ENCODE results near the gene SIRT7. TPM values are rescaled to one million over a fixed set of nuclear protein-coding genes. Genes with fewer than 3 reads are reported as not detected.

SIRT7 gene
- total and polyA plus RNA-seq, 12 donors: 4.2 to 49.8 (median 14.6) TPM

- TF ChIP-seq, protein P1, sequence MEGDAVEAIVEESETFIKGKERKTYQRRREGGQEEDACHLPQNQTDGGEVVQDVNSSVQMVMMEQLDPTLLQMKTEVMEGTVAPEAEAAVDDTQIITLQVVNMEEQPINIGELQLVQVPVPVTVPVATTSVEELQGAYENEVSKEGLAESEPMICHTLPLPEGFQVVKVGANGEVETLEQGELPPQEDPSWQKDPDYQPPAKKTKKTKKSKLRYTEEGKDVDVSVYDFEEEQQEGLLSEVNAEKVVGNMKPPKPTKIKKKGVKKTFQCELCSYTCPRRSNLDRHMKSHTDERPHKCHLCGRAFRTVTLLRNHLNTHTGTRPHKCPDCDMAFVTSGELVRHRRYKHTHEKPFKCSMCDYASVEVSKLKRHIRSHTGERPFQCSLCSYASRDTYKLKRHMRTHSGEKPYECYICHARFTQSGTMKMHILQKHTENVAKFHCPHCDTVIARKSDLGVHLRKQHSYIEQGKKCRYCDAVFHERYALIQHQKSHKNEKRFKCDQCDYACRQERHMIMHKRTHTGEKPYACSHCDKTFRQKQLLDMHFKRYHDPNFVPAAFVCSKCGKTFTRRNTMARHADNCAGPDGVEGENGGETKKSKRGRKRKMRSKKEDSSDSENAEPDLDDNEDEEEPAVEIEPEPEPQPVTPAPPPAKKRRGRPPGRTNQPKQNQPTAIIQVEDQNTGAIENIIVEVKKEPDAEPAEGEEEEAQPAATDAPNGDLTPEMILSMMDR (IDR thresholded peaks at IDR 0.05): no peak
- no peak for TF ChIP-seq POLR2A (IDR thresholded peaks at IDR 0.05)
- WGBS, 4 donors: 72 to 76% (median 73%) methylated on average over 16 to 21 of the region's 21 CpGs
- H3K9me3 ChIP-seq (replicated peaks in 1 of 3): no peaks in the 10 kb centered on the region
- H3K27me3 ChIP-seq: no peaks in the 10 kb centered on the region
- peak overlapping the region in 1 of 4 donors; percentile 91 for H3K4me3 ChIP-seq
- H3K27ac ChIP-seq: no peak overlapping the region
- intact Hi-C loops (cut with DNase I): no loop called here
- peaks cover 0 to 41% of the 10 kb centered on the region in 2 donors for H3K36me3 ChIP-seq (replicated peaks in 1 of 2)
- H3K4me1 ChIP-seq (replicated peaks in 1 of 2): peaks cover 13 to 31% of the 10 kb centered on the region in 2 donors
- no peak for DNase-seq
Measured at GRCh38 chr17:81916234-81917001, 1.6 kb downstream of the SIRT7 start.

- Histone ChIP-seq H3K27me3 (no peaks in the 10 kb centered on the region), H3K9me3 (replicated peaks in 1 of 3) (no peaks in the 10 kb centered on the region), H3K27ac (no peak overlapping the region), H3K4me1 (replicated peaks in 1 of 2) (peaks cover 19 to 27% of the 10 kb centered on the region in 2 donors), H3K36me3 (replicated peaks in 1 of 2) (peaks cover 0 to 36% of the 10 kb centered on the region in 2 donors), H3K4me3 (no peak overlapping the region)
- 90 to 94% (median 93%) methylated on average over 5 to 12 of the region's 12 CpGs for WGBS, 4 donors
- intact Hi-C loops (cut with DNase I): no loop called here
- no peak for DNase-seq
- no peak for TF ChIP-seq POLR2A (IDR thresholded peaks at IDR 0.05)
Measured at GRCh38 chr17:81915331-81915730, 2.6 kb downstream of the SIRT7 start.

DNA sequence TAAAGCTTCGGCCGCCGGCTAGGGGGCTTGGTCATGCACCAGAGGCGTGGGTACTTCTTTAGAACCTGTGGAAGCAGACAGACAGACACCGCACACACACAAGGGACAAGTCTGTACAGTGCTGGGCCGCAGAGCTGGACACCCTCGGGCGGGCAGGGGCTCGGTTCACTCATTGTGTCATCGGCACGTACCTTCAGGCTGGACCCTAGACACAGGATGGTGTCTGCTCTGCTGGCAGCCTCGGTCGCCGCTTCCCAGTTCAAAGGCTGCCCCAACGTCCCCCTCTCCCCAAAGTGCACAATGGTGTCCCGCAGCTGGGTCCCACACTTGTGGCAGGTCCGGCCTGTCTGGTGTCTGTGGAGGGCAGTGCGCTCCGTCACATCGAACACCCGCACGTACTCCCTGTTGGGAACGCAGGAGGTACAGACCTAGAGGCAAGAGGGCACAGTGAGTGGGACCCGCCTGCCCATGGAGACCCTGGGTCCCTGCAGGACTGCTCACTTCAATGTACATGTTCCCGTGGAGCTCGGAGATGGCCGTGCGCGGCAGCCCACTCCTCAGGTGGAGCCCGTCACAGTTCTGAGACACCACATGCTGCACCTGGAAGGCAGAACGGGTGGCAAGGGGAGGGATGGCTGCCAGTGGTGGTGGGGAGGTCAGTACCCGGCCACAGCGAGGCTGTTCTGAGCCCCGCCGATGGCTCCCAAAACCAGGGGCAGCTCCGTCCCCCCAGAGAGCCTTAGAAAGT is 3.7 kb downstream of the SIRT7 start:
- Histone ChIP-seq H3K27ac (no peak overlapping the region), H3K27me3 (no peaks in the 10 kb centered on the region), H3K4me1 (replicated peaks in 1 of 2) (peaks cover 21 to 31% of the 10 kb centered on the region in 2 donors), H3K36me3 (replicated peaks in 1 of 2) (peaks cover 0 to 36% of the 10 kb centered on the region in 2 donors), H3K4me3 (no peak overlapping the region), H3K9me3 (replicated peaks in 1 of 3) (no peaks in the 10 kb centered on the region)
- WGBS, 4 donors: 94 to 97% (median 96%) methylated on average over 21 to 36 of the region's 36 CpGs
- intact Hi-C loops (cut with DNase I): no loop called here
- DNase-seq: no peak
- TF ChIP-seq, protein P1 (IDR thresholded peaks at IDR 0.05): no peak
- no peak for TF ChIP-seq POLR2A (IDR thresholded peaks at IDR 0.05)

DNA sequence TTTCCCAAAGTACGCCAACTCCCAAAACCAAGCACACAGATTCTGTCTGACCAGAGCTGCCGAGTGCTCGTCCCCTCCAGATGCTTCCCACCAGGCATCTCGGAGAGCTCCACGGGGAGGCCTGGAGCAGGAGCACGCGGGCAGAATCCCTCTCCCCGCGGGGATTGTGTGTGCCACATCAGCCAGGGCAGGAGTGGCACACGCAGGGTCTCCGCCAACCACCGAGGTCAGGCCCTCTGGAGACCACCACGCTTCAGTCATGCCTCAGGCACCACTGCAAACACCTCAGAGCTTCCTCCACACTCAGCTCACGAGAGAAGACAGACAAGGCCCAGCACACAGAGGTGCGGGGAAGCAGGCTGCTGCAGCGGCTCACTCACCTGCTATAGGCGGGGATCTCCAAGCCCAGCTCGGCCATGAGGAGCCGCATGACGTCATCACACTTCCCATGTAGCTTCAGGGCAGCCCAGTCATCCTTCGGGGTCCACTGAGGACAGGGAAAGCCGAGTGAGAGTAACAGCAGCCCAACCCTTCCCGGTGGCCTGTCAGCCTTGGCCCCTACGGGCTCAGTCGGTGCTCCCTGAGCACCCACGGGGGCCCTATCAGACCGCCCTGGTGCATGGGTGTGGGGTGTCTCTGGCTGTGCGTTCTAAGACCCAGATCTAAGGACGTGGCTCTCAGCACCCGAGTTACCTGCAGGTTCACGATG is 4.4 kb downstream of the SIRT7 start:
- H3K4me1 ChIP-seq (replicated peaks in 1 of 2): peaks cover 21 to 31% of the 10 kb centered on the region in 2 donors
- no peaks in the 10 kb centered on the region for H3K9me3 ChIP-seq (replicated peaks in 1 of 3)
- DNase-seq: no peak
- H3K36me3 ChIP-seq (replicated peaks in 1 of 2): peaks cover 0 to 36% of the 10 kb centered on the region in 2 donors
- H3K27ac ChIP-seq: no peak overlapping the region
- H3K27me3 ChIP-seq: no peaks in the 10 kb centered on the region
- TF ChIP-seq, protein P1 (IDR thresholded peaks at IDR 0.05): no peak
- TF ChIP-seq POLR2A (IDR thresholded peaks at IDR 0.05): no peak
- intact Hi-C loops (cut with DNase I): no loop called here
- H3K4me3 ChIP-seq: no peak overlapping the region
- 91 to 95% (median 92%) methylated on average over 23 to 31 of the region's 31 CpGs for WGBS, 4 donors

Data from adrenal gland (tissue), 12 donors.